Right forelimb (tissue), 1 donor: ENCODE results near the gene PIAS1.
"Not testable (repeated sequence)": the region's sequence is repeated elsewhere in the genome, so short reads cannot be mapped to it uniquely, and the experiment has no call there.

Source experiments
- DNase-seq: peaks from one replicate; pipeline ENCODE4 v3.0.0-alpha.2; 2018

PIAS1 gene

DNA sequence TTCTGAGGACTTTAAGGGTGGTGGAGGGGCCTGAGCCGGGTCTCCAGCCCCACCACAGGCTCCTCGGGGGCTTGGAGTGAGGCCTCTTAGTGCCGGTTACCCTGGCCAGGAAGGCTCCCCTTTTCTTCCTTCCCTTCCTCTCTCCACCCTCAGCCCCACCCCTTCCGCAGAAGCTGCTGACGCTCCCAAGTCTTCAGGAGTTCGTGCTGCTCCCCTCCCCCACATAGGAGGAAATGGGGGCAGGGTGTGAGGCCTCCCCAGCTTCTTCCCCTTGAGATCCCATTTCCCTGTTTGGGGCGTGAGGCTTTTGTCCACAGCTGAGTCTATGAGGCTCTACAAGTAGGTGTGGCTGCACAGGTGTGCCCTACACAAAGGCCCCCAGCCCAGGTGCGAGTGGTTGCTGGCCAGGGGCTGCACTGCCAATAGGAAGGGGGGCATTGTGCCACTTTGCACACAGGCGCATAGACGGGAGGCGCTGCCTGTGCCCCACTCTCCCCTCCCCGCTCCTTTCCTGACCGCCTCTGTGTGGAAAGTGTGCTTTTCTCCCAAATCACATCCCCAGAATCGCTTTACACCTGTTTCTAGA, 151.9 kb downstream of the PIAS1 start:
- peak; percentile 54 for DNase-seq

DNA sequence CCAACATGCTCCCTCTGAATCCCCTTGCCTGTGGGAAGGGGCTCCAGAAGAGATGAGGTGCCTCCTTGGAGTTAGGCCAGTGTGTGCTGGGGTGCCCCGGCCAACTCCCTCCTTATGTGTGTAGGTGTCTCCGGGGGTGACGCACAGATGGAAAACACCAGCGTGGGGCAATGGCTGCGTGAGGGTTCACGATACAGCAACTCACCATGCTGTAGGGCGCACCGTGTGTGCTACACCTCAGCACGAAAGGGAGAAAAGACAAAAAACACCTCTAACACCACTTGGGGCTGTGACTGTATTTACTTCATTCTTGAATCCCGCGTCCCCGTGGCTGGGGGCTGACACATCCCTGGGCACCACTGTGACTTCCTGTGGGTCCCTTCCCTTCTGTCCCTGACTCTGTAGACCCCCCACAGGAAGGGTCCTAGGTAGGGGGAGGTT, 152.6 kb downstream of the PIAS1 start:
- DNase-seq: no peak

DNA sequence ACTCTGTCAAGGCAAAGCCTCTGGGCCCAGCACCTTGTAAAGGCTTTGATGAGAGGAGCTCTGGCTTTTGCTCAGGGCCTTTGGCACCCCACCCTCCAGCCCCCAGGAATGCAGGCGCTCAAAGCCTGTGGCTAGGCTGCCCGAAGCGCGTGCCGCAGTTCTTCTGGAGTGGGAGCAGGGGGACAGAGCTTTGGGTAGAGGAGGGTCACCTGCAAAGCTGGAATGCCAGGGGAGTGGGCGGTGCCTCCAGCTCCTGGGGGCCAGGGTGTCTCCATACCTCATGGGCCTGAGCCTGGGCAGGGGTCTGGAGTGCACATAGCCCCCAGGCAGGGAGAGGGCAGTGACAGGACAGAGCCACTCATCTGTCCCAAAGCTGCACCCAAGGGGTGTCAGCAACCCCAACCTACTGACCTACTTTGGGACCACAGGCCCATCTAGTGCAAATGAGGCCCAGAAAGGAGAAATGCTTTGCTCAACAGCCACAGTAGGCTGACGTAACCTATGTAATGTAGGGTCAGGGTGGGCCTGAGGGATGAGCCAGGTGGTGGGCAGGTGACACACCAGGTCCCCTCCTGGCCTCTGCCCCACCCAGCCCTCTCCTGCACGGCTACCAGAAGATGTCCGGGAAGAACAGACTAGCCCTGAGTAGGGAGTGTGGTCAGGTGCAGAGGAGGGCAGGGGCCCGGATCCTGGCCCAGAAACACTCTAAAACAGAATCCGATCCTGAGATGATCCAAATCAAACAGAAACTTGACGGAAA, 153.2 kb downstream of the PIAS1 start:
- DNase-seq: no peak

DNA sequence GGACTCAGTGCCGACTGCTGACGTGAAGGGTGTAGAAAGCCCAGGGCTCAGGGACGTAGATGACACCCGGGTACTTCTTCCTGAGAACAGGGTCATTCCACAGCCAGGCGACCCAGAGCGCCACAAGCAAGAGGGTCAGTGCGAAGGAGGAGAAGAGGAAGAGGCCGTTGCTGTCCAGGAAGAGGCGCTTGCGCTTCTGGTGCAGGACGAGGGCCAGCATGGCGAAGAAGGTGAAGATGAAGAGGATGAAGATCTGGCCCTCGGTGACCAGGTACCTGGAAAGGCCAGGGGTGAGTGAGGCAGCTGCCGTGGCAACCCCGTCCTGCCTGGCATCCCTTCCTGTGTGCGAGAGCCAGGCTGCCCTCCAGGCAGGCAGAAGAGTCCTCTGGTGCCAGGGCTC, 154.0 kb downstream of the PIAS1 start:
- no peak for DNase-seq

DNA sequence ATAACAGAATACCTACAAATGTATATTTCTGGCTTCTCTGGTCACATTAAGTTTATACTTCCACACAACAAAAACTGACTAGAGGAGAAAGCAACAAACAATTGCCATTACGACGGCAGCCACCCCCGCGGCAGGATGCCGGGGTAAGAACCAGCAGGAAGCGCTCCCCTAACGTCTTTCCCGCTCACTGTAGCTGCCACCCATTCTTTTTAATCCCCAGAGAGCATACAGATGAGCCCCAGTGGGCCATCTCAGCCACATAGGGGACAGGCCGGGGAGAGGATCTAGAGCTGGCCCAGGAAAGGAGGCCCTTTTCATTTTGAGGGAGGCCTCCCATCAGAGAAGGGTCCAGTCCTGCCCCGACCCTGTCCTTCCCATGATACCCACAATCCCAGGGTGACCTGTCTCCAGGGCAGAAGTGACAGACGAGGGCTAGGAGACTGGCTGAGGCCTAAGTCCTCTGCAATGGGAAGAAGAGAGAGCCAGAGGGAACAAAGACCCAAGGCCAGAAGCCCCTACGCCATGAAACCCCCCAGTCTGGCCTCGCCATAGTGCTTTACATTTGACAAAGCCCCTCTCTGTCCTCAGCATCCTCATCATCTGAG, 154.6 kb downstream of the PIAS1 start:
- DNase-seq: no peak

DNA sequence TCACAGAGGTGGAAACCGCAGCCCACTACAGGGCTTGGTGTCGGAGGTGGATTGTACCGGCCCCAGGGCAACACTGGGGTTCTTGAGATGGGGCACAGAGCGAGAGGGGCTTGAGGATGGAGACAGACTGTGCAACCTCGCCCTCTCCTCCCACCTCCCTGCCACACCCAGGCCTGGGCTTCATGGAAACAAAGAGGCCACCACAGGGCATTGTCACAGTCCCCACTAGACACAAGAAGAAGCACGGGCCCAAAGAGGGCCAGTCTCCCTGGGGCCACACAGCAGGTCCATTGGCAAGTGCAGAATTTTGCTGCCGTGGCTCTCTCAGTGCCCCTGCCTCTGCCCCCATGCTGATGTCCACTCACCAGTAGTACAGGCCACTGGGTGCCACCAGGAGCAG, 155.2 kb downstream of the PIAS1 start:
- no peak for DNase-seq

DNA sequence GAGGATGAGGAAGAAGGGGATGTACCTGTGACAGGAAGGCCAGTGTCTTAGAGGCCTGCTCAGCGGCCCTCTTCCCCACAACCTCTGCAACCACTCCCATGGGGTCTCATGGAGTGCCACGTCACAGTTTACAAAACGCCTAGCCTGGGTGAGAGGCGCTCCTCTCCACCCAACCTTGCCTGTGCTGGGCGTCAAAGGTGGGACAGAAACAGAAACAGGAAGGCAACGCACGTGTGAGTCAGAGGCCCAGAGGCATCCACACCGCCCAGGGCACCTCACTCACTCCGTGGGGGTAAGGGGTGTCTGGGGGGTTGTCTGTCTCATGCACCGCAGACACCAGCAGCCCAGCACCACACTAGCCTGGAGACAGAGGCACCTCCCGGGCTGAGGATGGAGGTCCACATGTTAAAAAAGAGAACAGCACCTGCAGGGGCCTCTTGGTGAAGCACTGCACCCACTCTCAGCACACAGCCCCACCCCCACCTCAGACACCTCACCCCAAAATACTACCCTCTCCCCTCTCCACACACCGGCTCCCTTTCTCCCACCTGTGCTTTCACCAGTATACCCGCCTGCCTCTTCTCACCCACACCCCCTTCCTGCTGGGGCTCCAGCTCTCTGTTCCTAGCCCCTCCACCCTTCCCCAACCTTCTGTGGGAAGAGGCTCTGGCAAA, 155.8 kb downstream of the PIAS1 start:
- no peak for DNase-seq

DNA sequence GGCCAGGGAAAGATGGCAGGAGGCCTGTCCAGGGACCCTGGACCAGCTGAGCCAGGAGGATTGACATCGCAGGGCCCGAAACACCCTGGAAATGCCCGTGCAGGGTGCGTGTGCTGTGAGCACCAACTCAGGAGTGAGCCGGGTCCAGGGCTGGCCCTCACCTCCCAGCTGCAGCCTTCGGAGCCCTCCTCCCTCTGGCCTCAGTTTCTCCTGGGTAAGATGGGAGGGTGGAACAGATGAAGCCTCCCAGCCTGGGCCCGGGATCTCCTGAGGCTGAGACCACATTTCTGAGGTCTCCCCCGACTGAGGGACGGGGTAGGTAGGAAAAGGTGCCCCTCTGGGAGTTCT, 156.3 kb downstream of the PIAS1 start:
- DNase-seq: no peak

DNA sequence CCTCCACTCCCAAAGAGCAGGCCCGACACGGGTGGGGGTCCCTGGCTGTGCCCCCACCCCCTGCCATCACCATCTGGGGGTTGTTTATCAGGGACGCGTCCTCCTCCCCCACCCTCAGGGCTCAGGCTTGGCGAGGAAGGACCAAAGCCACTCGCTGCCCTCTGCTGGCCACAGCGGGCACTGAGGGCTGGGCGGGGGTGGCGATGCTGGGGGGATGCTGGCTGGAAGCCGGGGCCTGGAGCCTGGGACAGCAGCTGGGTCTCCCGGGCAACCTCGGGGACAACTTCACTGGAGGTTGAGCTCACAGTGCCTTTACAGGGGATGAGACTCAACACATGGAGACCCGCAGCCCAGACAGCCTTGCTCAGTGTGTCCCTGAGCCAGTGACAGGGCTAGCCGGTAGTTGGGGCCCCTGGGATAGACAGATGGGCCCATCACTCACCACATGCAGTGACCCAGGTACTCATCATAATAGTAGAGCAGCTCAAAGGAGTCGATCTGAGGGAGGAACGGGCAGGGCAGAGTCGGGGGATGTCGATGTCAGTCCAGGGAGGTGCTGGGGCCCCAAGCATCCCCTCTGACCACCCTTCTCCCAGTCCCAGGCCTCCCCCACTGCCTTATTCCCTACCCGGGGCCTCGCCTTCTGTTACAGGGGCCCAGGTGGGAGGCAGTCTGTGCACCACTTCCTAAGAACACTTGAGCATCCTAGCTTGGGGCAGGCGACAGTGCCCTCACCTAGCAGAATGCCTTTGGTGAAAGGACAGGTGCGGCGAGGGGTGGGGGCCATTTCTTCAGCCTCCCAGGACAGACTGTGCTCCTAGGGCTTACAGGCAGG, 156.9 kb downstream of the PIAS1 start:
- peak; percentile 87 for DNase-seq

DNA sequence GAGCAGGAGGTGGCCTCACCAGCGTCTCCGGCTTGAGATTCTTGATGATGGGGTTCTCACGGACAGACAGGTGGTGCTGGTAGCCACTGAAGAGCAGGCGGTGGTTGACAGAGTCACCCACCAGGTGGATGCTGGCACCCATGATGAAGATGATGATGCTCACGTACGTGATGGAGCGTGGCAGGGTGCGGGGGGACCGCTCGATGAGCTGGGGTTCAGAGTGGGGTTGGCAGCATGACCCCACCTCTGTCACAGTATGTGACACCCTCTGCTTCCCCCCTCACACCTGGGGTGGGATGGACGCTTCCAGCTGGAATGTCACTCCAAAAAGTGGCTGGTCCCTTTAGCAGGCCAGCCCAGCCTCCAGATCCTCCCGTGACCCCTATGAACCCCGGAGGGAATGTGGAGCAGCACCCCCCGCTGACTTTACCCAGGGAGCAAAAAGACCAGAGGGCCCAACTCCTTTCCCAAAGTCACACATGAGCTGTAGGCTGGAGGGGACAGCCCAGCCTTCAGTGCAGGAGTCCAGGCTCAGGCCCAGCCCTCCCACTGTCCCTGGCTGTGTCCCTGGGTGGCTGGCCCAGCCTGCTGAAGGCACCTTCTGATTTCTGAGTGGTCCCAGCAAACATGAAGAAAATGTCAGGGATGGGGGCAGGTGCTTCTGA, 157.7 kb downstream of the PIAS1 start:
- no peak for DNase-seq

DNA sequence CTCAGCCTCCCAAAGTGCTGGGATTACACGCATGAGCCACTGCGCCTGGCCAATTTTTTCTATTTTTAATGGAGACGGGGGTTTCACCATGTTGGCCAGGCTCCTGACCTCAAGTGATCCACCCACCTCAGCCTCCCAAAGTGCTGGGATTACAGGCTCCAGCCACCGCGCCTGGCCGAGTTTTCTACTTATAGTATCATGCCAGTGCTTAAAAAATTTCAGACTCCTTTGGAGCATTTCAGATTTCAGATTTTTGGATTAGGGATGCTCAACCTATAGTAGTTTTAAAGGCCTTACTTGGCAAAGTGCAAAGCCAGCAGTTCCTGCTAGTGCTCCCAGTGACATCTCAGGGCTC, 159.4 kb downstream of the PIAS1 start:
- DNase-seq: not testable (repeated sequence)

DNA sequence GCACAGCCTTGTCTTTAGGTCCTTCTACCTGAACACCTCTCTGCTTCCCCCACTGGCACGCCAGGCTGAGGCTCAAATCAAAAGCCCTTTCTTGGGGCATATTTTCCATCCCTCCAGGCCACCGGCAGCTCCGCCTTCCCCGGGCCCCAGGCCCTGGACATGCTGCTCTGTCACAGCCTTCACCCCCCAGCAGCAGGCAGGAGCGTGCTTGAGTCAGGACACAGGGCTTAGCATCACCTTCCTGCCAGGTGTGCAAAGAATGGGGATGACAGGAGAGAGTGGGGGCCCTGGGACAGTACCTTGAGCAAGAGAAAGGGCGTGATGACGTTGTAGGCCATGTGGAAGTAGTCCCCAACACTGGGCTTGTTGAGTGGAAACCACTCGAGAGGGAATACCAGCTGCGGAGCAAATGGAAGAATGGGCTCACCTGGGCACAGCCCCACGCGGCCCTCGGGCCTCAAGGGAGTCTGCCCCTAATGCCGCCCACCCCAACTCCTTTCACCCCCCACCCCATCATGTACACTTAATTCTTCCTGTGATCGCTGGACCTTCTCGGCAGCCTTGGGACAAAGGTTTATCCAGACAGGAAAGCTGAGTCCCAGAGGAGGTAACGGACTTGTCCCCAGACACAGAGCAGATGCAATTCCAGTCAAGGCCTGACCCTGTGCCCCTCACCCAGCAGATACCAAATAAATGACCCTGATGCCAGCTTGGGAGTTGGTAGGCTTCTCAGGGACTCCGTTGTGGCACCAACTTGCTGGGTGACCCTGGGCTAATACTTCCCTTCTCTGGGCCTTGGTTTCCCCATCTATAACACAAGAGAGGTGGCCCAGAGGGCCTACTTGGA, 160.1 kb downstream of the PIAS1 start:
- no peak for DNase-seq

DNA sequence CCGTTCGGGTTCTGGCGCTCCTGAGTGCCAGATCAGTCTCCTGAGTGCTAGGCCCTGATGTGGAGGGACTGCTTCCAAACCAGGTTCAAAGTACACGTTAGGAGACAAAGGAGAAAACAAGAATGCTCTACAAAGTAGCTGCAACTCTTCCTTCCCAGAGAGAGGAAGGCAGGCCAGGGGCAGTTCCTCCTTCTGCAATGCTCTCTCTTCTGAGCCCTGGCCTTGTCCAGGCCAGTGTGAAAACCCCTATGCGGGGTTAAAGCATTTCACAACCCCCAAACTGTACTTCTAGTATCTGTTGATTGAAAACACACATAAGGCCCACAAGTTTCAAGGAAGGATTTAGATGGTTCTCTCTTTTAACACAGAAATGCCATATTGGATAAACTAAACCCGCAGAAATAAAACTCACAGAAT, 160.7 kb downstream of the PIAS1 start:
- DNase-seq: no peak

DNA sequence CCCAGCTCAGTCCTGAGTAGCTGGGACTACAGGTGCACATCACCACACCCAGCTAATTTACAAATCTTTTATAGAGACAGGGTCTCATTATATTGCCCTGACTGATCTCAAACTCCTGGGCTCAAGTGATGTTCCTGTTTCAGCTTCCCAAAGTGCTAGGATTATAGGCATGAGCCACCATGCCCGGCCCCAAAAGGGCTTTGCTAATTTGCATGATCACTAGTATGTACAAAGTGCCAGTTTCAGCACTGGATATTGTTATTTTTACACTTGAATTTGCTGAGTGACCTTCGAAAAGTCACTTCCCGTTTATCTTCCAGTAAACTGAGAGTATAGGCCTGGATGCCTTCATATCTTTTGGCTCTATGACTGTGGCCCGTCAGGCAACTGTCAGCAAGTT, 163.2 kb downstream of the PIAS1 start:
- DNase-seq: no peak

DNA sequence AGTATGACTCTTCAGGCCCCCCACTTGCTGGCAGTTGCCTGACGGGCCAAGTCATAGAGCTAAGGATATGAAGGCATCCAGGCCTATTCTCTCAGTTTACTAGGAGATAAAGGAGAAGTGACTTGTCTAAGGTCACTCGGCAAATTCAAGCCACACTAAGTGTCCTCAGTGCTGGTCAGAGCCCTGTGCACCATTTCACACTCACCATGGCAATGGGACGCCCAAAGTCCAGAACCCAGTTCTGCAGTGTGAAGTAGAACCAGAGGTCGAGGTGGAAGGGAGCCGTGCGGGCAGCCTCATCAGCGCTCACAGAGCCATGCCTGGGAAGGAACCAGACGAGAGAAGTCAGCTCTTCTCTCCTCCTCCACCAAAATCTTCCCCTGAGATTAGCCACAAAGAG, 164.2 kb downstream of the PIAS1 start:
- DNase-seq: no peak

DNA sequence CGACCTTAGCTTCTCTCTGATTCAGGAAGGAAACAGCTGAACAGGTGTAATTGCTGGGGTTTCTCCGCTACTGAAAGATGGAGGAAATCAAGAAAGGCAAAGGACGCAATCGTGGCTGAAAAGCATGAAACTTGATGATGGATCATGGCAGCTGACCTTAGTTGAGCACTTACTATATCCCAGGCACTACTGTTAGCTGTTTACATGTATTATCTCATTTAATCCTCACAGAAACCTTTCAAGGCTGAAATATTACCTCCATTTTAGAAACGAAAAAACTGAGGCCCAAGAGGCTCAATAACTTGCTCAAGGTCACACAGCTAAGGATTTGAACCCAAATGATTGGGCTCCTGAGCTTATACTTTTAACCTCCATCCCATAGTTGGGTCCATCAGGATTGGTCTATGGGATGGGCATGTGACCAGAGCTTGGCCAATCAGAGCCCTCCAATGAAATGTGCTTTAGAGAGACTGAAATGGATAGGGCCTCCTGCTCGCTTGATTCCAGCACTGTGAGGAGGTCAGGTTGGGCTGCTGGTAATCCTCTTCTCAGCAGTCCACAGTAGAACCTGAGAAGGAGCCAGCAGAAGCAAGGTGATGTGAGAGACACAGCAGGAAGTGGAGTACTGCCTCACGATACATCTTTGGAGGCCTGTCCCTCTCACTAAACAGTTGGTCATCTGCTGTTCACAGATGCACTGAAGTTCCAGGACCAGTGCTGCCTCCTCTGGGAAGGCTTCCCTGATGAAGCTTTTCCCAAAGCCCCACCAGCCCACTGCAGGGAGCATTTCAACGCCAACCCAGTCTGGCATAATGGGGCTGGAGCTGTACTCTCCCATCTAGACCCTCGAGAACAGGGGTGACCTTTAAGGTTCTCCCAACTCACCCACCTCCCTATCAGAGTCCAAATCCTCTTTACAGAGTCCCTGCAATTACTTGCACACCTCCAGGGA, 165.0 kb downstream of the PIAS1 start:
- no peak for DNase-seq

DNA sequence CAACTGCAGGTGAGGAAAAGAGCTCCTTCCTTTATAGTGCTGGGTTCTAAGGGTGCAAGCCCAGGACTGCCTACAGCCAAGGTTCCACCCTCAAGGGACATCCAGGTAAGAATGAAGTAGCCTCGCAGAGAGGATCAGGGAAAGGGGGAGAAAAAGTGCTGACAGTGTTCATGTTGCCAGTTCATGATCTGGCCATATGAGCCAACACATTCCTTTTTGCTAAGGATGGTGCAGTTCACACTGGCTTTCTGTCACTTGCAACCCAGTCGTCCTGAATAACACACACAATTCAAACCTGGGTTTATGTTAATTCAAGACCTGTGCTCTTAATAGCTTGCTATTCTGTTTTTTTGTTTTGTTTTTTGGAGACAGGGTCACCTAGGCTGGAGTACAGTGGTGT, 166.4 kb downstream of the PIAS1 start:
- no peak for DNase-seq

DNA sequence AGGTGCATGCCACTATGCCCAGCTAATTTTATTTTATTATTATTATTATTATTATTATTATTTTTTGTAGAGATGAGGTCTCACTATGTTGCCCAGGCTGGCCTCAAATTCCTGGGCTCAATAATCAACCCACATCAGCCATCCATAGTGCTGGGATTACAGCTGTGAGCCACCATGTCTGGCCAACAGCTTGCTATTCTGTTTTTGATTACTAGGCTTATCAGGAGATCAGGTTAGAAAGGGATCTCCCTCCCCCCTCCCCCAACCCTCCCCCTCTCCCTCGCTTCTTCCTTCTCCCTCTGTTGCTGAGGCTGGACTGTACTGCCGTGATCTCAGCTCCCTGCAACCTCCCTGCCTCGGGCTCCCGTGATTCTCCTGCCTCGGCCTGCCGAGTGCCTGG, 166.9 kb downstream of the PIAS1 start:
- no peak for DNase-seq

DNA sequence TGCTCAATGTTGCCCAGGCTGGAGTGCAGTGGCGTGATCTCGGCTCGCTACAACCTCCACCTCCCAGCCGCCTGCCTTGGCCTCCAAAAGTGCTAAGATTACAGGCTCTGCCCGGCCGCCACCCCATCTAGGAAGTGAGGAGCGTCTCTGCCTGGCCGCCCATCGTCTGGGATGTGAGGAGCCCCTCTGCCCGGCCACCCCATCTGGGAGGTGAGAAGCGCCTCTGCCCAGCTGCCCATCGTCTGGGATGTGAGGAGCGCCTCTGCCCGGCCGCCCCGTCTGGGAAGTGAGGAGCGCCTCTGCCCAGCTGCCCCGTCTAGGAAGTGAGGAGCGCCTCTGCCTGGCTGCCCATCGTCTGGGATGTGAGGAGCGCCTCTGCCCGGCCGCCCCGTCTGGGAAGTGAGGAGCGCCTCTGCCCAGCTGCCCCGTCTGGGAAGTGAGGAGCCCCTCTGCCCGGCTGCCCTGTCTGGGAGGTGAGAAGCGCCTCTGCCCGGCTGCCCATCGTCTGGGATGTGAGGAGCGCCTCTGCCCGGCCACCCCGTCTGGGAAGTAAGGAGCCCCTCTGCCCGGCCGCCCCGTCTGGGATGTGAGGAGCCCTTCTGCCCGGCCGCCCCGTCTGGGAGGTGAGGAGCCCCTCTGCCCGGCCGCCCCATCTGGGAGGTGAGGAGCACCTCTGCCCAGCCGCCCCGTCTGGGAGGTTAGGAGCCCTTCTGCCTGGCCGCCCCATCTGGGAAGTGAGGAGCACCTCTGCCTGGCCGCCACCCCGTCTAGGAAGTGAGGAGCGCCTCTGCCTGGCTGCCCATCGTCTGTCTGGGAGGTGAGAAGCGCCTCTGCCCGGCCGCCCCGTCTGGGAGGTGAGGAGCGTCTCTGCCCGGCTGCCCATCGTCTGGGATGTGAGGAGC, 167.7 kb downstream of the PIAS1 start:
- DNase-seq: not testable (repeated sequence)
